Endometrial microvascular endothelial cells (primary cell): ENCODE measurements around the gene CTAGE1. TPM values are rescaled to one million over a fixed set of nuclear protein-coding genes. Genes with fewer than 3 reads are reported as not detected.

ENCODE experiments used
- in situ Hi-C: cut with HindIII; loops from 2 replicates; pipeline ENCODE4 v1.10.0; 2017; ENCODE audit warnings: low sequenced_read_pairs, low pct_unique_long_range_greater_than_20kb; ENCODE audit errors: inconsistent ontology term
- total RNA-seq: library from RNA; depleted of rRNA; stranded (reverse); fragments of >200 nt; gene quantifications from one replicate; pipeline ENCODE4 v1.2.3, GENCODE V29; 2015; ENCODE audit errors: inconsistent ontology term

Gene CTAGE1
- not detected for total RNA-seq

GRCh38 chr18:22417496-22418188 is at the start of gene CTAGE1:
Gene CTAGE1, minus strand, starts transcription at chr18:22417915. Its CDS starts 104 bp downstream, at chr18:22417811.
- in situ Hi-C loops, result no loop called here

GRCh38 chr18:22466608-22467395 is 49.1 kb upstream of the CTAGE1 start:
- in situ Hi-C loops, result loop anchor here (10.0 to 25.0 kb wide), 2 partner anchors 105 to 292 kb away; no protein-coding TSS in a partner anchor

- in situ Hi-C loops, result loop anchor here (10.0 to 25.0 kb wide), 2 partner anchors 104 to 291 kb away; no protein-coding TSS in a partner anchor
Observed at GRCh38 chr18:22465859-22466457, 48.2 kb upstream of the CTAGE1 start.

- in situ Hi-C loops, result loop anchor here (10.0 to 25.0 kb wide), 2 partner anchors 101 to 288 kb away; no protein-coding TSS in a partner anchor
Observed at GRCh38 chr18:22463076-22463475, 45.4 kb upstream of the CTAGE1 start.

GRCh38 chr18:22459491-22459890 is 41.8 kb upstream of the CTAGE1 start:
- in situ Hi-C loops, result loop anchor here (25.0 kb wide), 1 partner anchor 97 kb away; no protein-coding TSS in a partner anchor

GRCh38 chr18:22457524-22457923 is 39.8 kb upstream of the CTAGE1 start:
- in situ Hi-C loops, result loop anchor here (25.0 kb wide), 1 partner anchor 95 kb away; no protein-coding TSS in a partner anchor

GRCh38 chr18:22456547-22456946 is 38.8 kb upstream of the CTAGE1 start:
- in situ Hi-C loops, result loop anchor here (25.0 kb wide), 1 partner anchor 94 kb away; no protein-coding TSS in a partner anchor

- in situ Hi-C loops, result loop anchor here (25.0 kb wide), 1 partner anchor 94 kb away; no protein-coding TSS in a partner anchor
Observed at GRCh38 chr18:22456116-22456480, 38.4 kb upstream of the CTAGE1 start.

- in situ Hi-C loops, result loop anchor here (25.0 kb wide), 1 partner anchor 93 kb away; no protein-coding TSS in a partner anchor
Observed at GRCh38 chr18:22455425-22456115, 37.9 kb upstream of the CTAGE1 start.

GRCh38 chr18:22453315-22453714 is 35.6 kb upstream of the CTAGE1 start:
- in situ Hi-C loops, result loop anchor here (25.0 kb wide), 1 partner anchor 91 kb away; no protein-coding TSS in a partner anchor

- in situ Hi-C loops, result loop anchor here (25.0 kb wide), 1 partner anchor 90 kb away; no protein-coding TSS in a partner anchor
Observed at GRCh38 chr18:22452226-22452668, 34.5 kb upstream of the CTAGE1 start.

GRCh38 chr18:22451796-22452195 is 34.1 kb upstream of the CTAGE1 start:
- in situ Hi-C loops, result loop anchor here (25.0 kb wide), 1 partner anchor 89 kb away; no protein-coding TSS in a partner anchor

GRCh38 chr18:22450766-22451165 is 33.1 kb upstream of the CTAGE1 start:
- in situ Hi-C loops, result loop anchor here (25.0 kb wide), 1 partner anchor 88 kb away; no protein-coding TSS in a partner anchor

GRCh38 chr18:22450318-22450717 is 32.6 kb upstream of the CTAGE1 start:
- in situ Hi-C loops, result loop anchor here (25.0 kb wide), 1 partner anchor 88 kb away; no protein-coding TSS in a partner anchor

- in situ Hi-C loops, result loop anchor here (25.0 kb wide), 1 partner anchor 87 kb away; no protein-coding TSS in a partner anchor
Observed at GRCh38 chr18:22449753-22450152, 32.0 kb upstream of the CTAGE1 start.

GRCh38 chr18:22448238-22448637 is 30.5 kb upstream of the CTAGE1 start:
- in situ Hi-C loops, result no loop called here

GRCh38 chr18:22447792-22448191 is 30.1 kb upstream of the CTAGE1 start:
- in situ Hi-C loops, result no loop called here

GRCh38 chr18:22446911-22447310 is 29.2 kb upstream of the CTAGE1 start:
- in situ Hi-C loops, result no loop called here
